ENCODE data around the gene NCAM1.

NCAM1 gene

GRCh38 chr11:113148076-113148475 lies 186.9 kb downstream of the NCAM1 start:
- Histone ChIP-seq H3K36me3 (ENCODE audit: control insufficient read depth, insufficient read depth, low read length) (no peaks in the 10 kb centered on the region), H3K4me3 (ENCODE audit: low read depth, low read length) (no peak overlapping the region), H3K27me3 (ENCODE audit: control insufficient read depth, insufficient read depth, low read length) (no peaks in the 10 kb centered on the region), H3K9me3 (ENCODE audit: control insufficient read depth, insufficient read depth, low read length) (no peaks in the 10 kb centered on the region), H3K4me1 (ENCODE audit: control insufficient read depth, insufficient read depth, low read length) (peaks cover 8% of the 10 kb centered on the region), H3K9ac (ENCODE audit: low read depth, low read length) (no peak overlapping the region)

GRCh38 chr11:113148652-113149051 lies 187.4 kb downstream of the NCAM1 start:
- Histone ChIP-seq H3K9ac (ENCODE audit: low read depth, low read length) (no peak overlapping the region), H3K4me1 (ENCODE audit: control insufficient read depth, insufficient read depth, low read length) (peaks cover 8% of the 10 kb centered on the region), H3K36me3 (ENCODE audit: control insufficient read depth, insufficient read depth, low read length) (no peaks in the 10 kb centered on the region), H3K27me3 (ENCODE audit: control insufficient read depth, insufficient read depth, low read length) (no peaks in the 10 kb centered on the region), H3K4me3 (ENCODE audit: low read depth, low read length) (no peak overlapping the region), H3K9me3 (ENCODE audit: control insufficient read depth, insufficient read depth, low read length) (no peaks in the 10 kb centered on the region)

GRCh38 chr11:113151521-113151920 lies 190.3 kb downstream of the NCAM1 start:
- no peak overlapping the region for H3K4me3 ChIP-seq (ENCODE audit: low read depth, low read length)
- H3K4me1 ChIP-seq (ENCODE audit: control insufficient read depth, insufficient read depth, low read length), result peaks cover 8% of the 10 kb centered on the region
- H3K9me3 ChIP-seq (ENCODE audit: control insufficient read depth, insufficient read depth, low read length), result no peaks in the 10 kb centered on the region
- no peaks in the 10 kb centered on the region for H3K36me3 ChIP-seq (ENCODE audit: control insufficient read depth, insufficient read depth, low read length)
- H3K9ac ChIP-seq (ENCODE audit: low read depth, low read length), result no peak overlapping the region
- H3K27me3 ChIP-seq (ENCODE audit: control insufficient read depth, insufficient read depth, low read length), result no peaks in the 10 kb centered on the region

GRCh38 chr11:113152500-113152899 lies 191.3 kb downstream of the NCAM1 start:
- Histone ChIP-seq H3K4me1 (ENCODE audit: control insufficient read depth, insufficient read depth, low read length) (peaks cover 3% of the 10 kb centered on the region), H3K27me3 (ENCODE audit: control insufficient read depth, insufficient read depth, low read length) (no peaks in the 10 kb centered on the region), H3K4me3 (ENCODE audit: low read depth, low read length) (no peak overlapping the region), H3K9me3 (ENCODE audit: control insufficient read depth, insufficient read depth, low read length) (no peaks in the 10 kb centered on the region), H3K9ac (ENCODE audit: low read depth, low read length) (no peak overlapping the region), H3K36me3 (ENCODE audit: control insufficient read depth, insufficient read depth, low read length) (no peaks in the 10 kb centered on the region)

- no peaks in the 10 kb centered on the region for H3K9me3 ChIP-seq (ENCODE audit: control insufficient read depth, insufficient read depth, low read length)
- H3K4me3 ChIP-seq (ENCODE audit: low read depth, low read length), result no peak overlapping the region
- no peaks in the 10 kb centered on the region for H3K4me1 ChIP-seq (ENCODE audit: control insufficient read depth, insufficient read depth, low read length)
- no peak overlapping the region for H3K9ac ChIP-seq (ENCODE audit: low read depth, low read length)
- no peaks in the 10 kb centered on the region for H3K27me3 ChIP-seq (ENCODE audit: control insufficient read depth, insufficient read depth, low read length)
- no peaks in the 10 kb centered on the region for H3K36me3 ChIP-seq (ENCODE audit: control insufficient read depth, insufficient read depth, low read length)
These were observed 192.6 kb downstream of the NCAM1 start for GRCh38 chr11:113153847-113154246.

GRCh38 chr11:113159988-113160807 lies 199.0 kb downstream of the NCAM1 start:
- H3K27me3 ChIP-seq (ENCODE audit: control insufficient read depth, insufficient read depth, low read length), result no peaks in the 10 kb centered on the region
- no peak overlapping the region for H3K9ac ChIP-seq (ENCODE audit: low read depth, low read length)
- H3K4me3 ChIP-seq (ENCODE audit: low read depth, low read length), result no peak overlapping the region
- H3K4me1 ChIP-seq (ENCODE audit: control insufficient read depth, insufficient read depth, low read length), result no peaks in the 10 kb centered on the region
- no peaks in the 10 kb centered on the region for H3K9me3 ChIP-seq (ENCODE audit: control insufficient read depth, insufficient read depth, low read length)
- no peaks in the 10 kb centered on the region for H3K36me3 ChIP-seq (ENCODE audit: control insufficient read depth, insufficient read depth, low read length)

DNA sequence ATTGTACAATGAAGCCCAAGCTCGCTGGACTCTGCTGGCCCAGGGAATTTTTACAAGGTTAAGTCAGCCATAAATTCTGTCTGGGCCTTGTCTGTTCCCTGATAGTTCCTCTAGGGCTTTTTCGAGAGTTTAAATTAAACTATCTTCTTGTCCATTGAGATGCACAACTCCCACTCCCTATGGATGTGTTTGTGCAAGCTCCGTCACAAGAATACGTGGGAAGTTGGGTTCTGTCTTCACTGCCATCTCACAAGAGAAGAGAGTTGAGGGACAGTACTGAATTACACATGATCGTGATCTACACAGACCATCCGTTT lies 199.5 kb downstream of the NCAM1 start:
- Histone ChIP-seq H3K9ac (ENCODE audit: low read depth, low read length) (no peak overlapping the region), H3K4me1 (ENCODE audit: control insufficient read depth, insufficient read depth, low read length) (no peaks in the 10 kb centered on the region)

DNA sequence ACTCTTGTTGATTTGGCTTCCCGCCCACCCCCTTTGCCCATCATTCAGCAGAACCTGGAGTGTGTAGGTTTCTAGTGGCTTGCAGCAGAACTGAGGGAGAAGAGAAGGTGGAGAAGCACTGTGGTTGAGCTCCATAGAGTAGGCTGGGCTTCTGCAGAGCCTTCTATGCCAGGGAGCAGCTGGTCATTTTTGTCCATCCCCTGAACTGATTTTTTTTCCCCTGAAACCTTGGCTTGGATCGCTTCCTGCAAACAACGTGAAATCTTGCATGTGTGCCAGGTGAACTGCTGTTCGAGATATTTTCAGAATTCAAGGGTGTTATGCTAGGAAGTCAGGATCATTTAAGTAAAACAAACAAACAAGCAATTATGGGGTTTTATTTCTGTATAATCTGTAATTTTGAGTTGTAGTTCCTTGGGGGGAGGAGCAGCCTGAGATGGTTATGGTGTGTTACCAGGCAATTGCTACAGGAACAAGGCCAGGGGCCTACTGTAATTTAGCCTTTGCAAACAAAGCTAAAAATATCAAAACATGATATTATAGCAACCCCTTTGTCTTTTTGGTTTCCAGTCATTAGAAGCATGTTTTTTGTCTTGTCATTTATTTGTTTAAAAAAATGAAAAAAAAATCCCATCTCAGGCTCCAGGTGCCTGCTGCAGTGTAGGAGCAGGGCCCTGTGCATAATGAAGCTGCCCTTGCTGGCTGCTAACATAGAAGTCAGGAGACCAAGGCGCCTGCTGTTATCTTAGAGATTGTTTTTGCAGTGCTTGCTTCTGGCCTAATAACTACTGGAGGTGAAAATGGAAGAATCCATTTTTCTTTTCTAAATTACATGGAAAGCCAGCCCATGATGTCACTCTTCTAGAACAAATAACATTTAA lies 200.7 kb downstream of the NCAM1 start:
- Histone ChIP-seq H3K9me3 (ENCODE audit: control insufficient read depth, insufficient read depth, low read length) (no peaks in the 10 kb centered on the region), H3K9ac (ENCODE audit: low read depth, low read length) (no peak overlapping the region), H3K4me3 (ENCODE audit: low read depth, low read length) (no peak overlapping the region), H3K27me3 (ENCODE audit: control insufficient read depth, insufficient read depth, low read length) (no peaks in the 10 kb centered on the region), H3K4me1 (ENCODE audit: control insufficient read depth, insufficient read depth, low read length) (no peaks in the 10 kb centered on the region), H3K36me3 (ENCODE audit: control insufficient read depth, insufficient read depth, low read length) (no peaks in the 10 kb centered on the region)

More for the DNA sequence above, 199.5 kb downstream of the NCAM1 start:
- Histone ChIP-seq H3K27me3 (ENCODE audit: control insufficient read depth, insufficient read depth, low read length) (no peaks in the 10 kb centered on the region), H3K36me3 (ENCODE audit: control insufficient read depth, insufficient read depth, low read length) (no peaks in the 10 kb centered on the region), H3K9me3 (ENCODE audit: control insufficient read depth, insufficient read depth, low read length) (no peaks in the 10 kb centered on the region), H3K4me3 (ENCODE audit: low read depth, low read length) (no peak overlapping the region)

DNA sequence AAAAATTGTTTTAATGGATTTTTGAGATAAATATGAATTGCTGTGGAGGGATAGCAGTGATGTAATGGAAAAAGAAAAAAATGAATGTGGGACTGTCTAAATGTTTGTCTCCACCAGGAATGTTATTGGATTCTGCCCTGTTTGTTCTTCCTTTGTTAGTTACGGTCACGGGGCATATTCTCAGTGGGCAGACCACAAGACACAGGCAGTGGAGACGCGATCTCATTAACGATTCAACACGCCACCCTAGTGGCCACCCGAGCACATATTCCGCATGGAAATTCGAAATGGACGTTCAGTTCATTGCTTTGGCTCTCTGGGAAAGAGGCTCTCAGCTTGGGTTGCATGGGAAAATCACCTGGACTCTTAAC lies 201.4 kb downstream of the NCAM1 start:
- H3K4me3 ChIP-seq (ENCODE audit: low read depth, low read length), result no peak overlapping the region
- no peaks in the 10 kb centered on the region for H3K9me3 ChIP-seq (ENCODE audit: control insufficient read depth, insufficient read depth, low read length)
- no peaks in the 10 kb centered on the region for H3K27me3 ChIP-seq (ENCODE audit: control insufficient read depth, insufficient read depth, low read length)
- no peaks in the 10 kb centered on the region for H3K36me3 ChIP-seq (ENCODE audit: control insufficient read depth, insufficient read depth, low read length)
- no peak overlapping the region for H3K9ac ChIP-seq (ENCODE audit: low read depth, low read length)
- H3K4me1 ChIP-seq (ENCODE audit: control insufficient read depth, insufficient read depth, low read length), result no peaks in the 10 kb centered on the region

DNA sequence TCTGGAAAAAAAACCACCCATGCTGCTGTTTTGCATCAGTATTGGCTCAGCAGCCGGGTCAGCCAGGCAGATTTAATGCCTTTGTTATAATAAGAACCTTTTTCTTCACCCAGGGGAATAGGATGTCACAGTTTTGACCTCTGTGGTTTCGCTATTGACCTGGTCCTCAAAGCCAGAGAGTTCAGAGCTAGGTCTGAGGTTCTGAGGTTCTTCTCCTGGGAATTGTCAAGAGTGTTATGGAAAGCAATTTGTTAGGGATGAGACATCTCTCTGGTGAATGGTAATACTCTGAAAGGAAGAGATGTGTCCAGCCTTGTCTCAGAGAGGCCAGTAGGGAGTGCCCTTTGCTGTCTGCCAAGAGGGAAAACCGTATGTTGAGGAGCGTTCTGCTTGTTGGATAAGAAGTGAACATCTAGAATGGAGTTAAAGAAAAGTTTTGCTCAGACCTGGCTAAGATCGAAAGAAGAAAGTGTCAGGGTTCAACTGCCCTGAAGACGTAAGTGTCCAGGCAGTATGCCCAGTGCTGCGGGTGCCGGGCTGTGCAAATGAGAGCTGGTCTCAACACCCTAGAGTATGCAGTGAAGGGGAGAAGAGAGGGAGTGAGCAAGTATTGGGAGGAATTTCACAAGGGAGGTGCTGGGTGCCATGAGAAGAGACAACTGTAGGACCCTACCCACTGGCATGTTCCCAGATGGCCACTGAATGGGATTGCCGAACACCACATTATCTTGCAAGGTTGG lies 202.2 kb downstream of the NCAM1 start:
- no peaks in the 10 kb centered on the region for H3K4me1 ChIP-seq (ENCODE audit: control insufficient read depth, insufficient read depth, low read length)
- no peaks in the 10 kb centered on the region for H3K36me3 ChIP-seq (ENCODE audit: control insufficient read depth, insufficient read depth, low read length)
- no peak overlapping the region for H3K4me3 ChIP-seq (ENCODE audit: low read depth, low read length)
- no peak overlapping the region for H3K9ac ChIP-seq (ENCODE audit: low read depth, low read length)
- H3K27me3 ChIP-seq (ENCODE audit: control insufficient read depth, insufficient read depth, low read length), result no peaks in the 10 kb centered on the region
- H3K9me3 ChIP-seq (ENCODE audit: control insufficient read depth, insufficient read depth, low read length), result no peaks in the 10 kb centered on the region

DNA sequence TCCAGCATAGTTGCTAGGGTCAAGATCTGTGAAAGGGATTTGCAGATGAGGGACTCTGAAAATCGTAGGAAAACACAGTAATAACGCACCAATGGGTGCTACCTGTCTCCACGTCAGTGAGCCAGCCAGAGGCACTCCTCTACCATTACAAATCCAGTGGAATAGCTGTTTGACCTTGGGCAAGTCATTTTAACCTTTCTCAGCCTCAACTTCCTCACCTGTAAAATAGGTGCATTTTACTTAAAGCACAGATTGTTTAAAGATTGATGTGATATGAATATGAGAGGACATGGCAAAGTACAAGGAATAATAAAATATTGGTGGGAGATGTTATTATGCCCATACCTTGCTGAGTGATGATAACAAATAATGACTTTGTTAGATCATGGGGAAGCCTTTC lies 205.1 kb downstream of the NCAM1 start:
- H3K9me3 ChIP-seq (ENCODE audit: control insufficient read depth, insufficient read depth, low read length), result no peaks in the 10 kb centered on the region
- no peaks in the 10 kb centered on the region for H3K4me1 ChIP-seq (ENCODE audit: control insufficient read depth, insufficient read depth, low read length)
- H3K36me3 ChIP-seq (ENCODE audit: control insufficient read depth, insufficient read depth, low read length), result no peaks in the 10 kb centered on the region
- no peak overlapping the region for H3K9ac ChIP-seq (ENCODE audit: low read depth, low read length)
- no peaks in the 10 kb centered on the region for H3K27me3 ChIP-seq (ENCODE audit: control insufficient read depth, insufficient read depth, low read length)
- H3K4me3 ChIP-seq (ENCODE audit: low read depth, low read length), result no peak overlapping the region
